HCT116 (cell line): ENCODE results near the gene DMD.

Source experiments
- CBX3 ChIP-seq: IDR thresholded peaks from 2 replicates; pipeline ENCODE4 v1.6.1; 2012; ENCODE audit warnings: low read depth
- CEBPB ChIP-seq: IDR thresholded peaks from 2 replicates; pipeline ENCODE4 v1.6.1; 2012; ENCODE audit warnings: low read depth
- CTCF ChIP-seq, 3 experiments: fragments of 200-600 bp in 1 of 3; sonication (generic) in 1 of 3; IDR thresholded peaks in 2 of 3; conservative IDR thresholded peaks in 1 of 3; 2 replicates each; pipeline ENCODE4 v1.5.1; 2012 to 2017; ENCODE audit warnings: low read depth in 2 of 3, low read length in 2 of 3, antibody characterized with exemption in 1 of 3, borderline replicate concordance in 1 of 3, control low read depth in 1 of 3, mild to moderate bottlenecking in 1 of 3, mixed read lengths in 1 of 3, mixed run types in 1 of 3, moderate library complexity in 1 of 3; ENCODE audit not compliant: insufficient read depth in 1 of 3
- EZH2 ChIP-seq: fragments of 200-600 bp; sonication (generic); IDR thresholded peaks from 2 replicates; pipeline ENCODE4 v1.6.1; 2017; ENCODE audit warnings: antibody characterized with exemption, mixed run types
- EZH2phosphoT487 ChIP-seq: fragments of 200-600 bp; IDR thresholded peaks from 2 replicates; pipeline ENCODE4 v1.6.1; 2018; ENCODE audit warnings: antibody characterized with exemption, borderline replicate concordance
- JUND ChIP-seq: IDR thresholded peaks from 2 replicates; pipeline ENCODE4 v1.6.1; 2012
- POLR2A ChIP-seq: IDR thresholded peaks from 2 replicates; pipeline ENCODE4 v1.7.0; 2011; ENCODE audit warnings: borderline replicate concordance; ENCODE audit not compliant: insufficient read depth, insufficient read length; ENCODE audit errors: extremely low read depth
- RAD21 ChIP-seq: IDR thresholded peaks from 2 replicates; pipeline ENCODE4 v1.6.1; 2012; ENCODE audit warnings: low read depth, mild to moderate bottlenecking
- REST ChIP-seq: IDR thresholded peaks from 2 replicates; pipeline ENCODE4 v1.6.1; 2012; ENCODE audit warnings: low read depth
- SIN3A ChIP-seq: IDR thresholded peaks from 2 replicates; pipeline ENCODE4 v1.6.1; 2012; ENCODE audit warnings: low read depth

- TF ChIP-seq EZH2 (no peak), JUND (no peak), SIN3A (no peak), CEBPB (no peak), CTCF (IDR thresholded peaks at IDR 0.05 in 2 of 3, conservative IDR thresholded peaks at IDR 0.05 in 1 of 3; ENCODE audit: borderline replicate concordance in 1 of 3, insufficient read depth in 1 of 3, low read depth in 2 of 3, low read length in 2 of 3) (no peak), POLR2A (no peak), RAD21 (no peak), CBX3 (no peak), REST (no peak), EZH2phosphoT487 (no peak)
These were observed 1723.4 kb downstream of the DMD start for GRCh38 chrX:31487951-31488350.
